T47D (cell line): ENCODE data around the gene CACNA1D.
A peak's percentile ranks its signal among the peaks of the same experiment; 100 is the strongest.

Experiments
- DNase-seq, 2 experiments: peaks; one replicate each; pipeline versions ENCODE4 v3.0.0 to v3.0.0-alpha.2; 2011 to 2012; ENCODE audit warnings: low read depth in 1 of 2, low spot score in 1 of 2
- JUND ChIP-seq: IDR thresholded peaks from 2 replicates; pipeline ENCODE4 v1.6.1; 2012; ENCODE audit warnings: low read depth
- in situ Hi-C: cut with HindIII; loops from 2 replicates; pipeline ENCODE4 v1.10.0; 2016; ENCODE audit warnings: low sequenced_read_pairs, low pct_unique_long_range_greater_than_20kb

Gene CACNA1D

DNA sequence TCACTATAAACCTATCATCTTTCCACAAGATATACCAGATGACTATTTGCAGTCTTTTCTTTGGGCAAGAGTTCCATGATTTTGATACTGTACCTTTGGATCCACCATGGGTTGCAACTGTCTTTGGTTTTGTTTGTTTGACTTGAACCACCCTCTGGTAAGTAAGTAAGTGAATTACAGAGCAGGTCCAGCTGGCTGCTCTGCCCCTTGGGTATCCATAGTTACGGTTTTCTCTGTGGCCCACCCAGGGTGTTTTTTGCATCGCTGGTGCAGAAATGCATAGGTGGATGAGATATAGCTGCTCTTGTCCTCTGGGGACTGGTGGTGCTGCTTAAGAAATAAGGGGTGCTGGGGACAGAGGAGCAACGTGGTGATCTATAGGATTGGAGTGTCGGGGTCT lies 318.0 kb downstream of the CACNA1D start:
- DNase-seq, result peak in 1 of 2 experiments; percentile 10
- in situ Hi-C loops, result no loop called here
- no peak for TF ChIP-seq JUND

DNA sequence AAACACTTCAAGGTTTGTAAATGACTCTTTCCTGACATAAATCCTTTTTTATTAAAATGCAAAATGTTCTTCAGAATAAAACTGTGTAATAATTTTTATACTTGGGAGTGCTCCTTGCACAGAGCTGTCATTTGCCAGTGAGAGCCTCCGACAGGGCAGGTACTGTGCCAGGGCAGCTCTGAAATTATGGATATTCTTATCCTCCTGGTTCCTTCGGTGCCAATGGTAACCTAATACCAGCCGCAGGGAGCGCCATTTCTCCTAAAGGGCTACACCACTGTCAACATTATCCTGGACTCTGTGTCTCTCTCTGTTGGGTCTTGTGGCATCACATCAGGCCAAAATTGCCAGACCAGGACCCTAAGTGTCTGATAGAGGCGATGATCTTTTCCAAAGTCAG lies 318.8 kb downstream of the CACNA1D start:
- DNase-seq, result no peak
- no peak for TF ChIP-seq JUND
- in situ Hi-C loops, result no loop called here

DNA sequence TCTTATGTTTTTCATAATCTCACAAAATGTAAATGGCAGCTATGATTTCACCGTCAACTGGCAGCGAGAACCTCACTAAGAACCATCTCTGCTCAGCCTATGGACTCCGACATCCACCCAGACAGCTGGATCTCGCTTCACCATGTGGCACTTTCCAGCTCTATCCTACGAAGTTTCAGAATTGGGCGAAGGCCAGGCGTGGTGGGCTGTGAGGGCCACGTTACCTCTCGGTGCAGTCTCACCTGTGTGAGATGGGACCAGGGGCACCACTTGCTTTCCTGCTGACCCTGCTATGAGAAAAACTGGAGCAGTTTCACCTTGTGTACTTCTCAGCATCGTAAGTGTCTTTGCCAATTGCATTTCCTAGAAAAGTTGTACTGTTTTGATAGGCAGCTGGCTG lies 319.5 kb downstream of the CACNA1D start:
- no peak for TF ChIP-seq JUND
- no peak for DNase-seq
- in situ Hi-C loops, result no loop called here

DNA sequence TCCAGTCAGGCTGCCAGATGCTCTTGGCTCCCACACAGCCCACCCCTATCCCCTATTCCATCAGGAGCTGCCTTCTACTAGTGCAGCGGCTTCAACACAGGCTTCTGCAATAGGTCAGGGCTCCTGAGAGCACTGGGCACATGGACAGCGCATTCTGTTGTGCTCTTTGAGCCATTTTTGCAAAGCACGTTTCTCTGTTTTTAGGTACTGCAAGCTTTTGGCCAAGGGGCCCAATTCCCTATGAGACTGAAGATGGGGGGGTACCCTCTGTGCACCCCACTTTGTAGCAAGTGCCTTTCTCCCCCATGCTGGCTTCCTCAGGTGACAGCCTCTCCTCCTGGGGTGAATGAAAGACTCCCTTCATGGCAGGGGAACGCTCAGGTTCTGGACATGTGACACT lies 320.7 kb downstream of the CACNA1D start:
- in situ Hi-C loops, result no loop called here
- no peak for TF ChIP-seq JUND
- DNase-seq, result no peak

DNA sequence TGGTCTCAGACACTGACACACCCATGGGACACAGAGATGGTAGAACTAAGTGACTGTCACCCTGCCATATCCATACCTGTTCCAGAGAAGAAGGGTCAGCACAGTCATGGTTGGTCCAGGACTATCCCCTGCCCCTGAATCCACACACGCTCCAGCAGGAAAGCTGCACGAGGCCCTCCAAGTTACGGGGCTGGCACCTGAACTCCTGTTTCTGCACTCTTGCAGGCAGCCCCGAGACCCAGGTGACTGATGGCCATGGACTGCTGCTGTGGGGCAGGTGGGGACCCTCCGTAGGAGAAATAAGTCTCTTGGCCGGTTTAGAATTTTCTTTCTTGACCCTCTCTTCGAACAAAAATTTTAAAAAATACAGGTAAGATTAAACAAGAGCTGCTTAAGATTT lies 321.2 kb downstream of the CACNA1D start:
- no peak for TF ChIP-seq JUND

GRCh38 chr3:53816425-53816824 lies 322.0 kb downstream of the CACNA1D start:
- in situ Hi-C loops, result no loop called here
- no peak for DNase-seq
- no peak for TF ChIP-seq JUND

More for the DNA sequence above, 321.2 kb downstream of the CACNA1D start:
- DNase-seq, result no peak
- in situ Hi-C loops, result no loop called here

GRCh38 chr3:53817211-53817610 lies 322.8 kb downstream of the CACNA1D start:
- in situ Hi-C loops, result no loop called here
- no peak for TF ChIP-seq JUND
- DNase-seq, result no peak

- in situ Hi-C loops, result no loop called here
- TF ChIP-seq JUND, result no peak
These were observed 323.4 kb downstream of the CACNA1D start for GRCh38 chr3:53817809-53818208.

DNA sequence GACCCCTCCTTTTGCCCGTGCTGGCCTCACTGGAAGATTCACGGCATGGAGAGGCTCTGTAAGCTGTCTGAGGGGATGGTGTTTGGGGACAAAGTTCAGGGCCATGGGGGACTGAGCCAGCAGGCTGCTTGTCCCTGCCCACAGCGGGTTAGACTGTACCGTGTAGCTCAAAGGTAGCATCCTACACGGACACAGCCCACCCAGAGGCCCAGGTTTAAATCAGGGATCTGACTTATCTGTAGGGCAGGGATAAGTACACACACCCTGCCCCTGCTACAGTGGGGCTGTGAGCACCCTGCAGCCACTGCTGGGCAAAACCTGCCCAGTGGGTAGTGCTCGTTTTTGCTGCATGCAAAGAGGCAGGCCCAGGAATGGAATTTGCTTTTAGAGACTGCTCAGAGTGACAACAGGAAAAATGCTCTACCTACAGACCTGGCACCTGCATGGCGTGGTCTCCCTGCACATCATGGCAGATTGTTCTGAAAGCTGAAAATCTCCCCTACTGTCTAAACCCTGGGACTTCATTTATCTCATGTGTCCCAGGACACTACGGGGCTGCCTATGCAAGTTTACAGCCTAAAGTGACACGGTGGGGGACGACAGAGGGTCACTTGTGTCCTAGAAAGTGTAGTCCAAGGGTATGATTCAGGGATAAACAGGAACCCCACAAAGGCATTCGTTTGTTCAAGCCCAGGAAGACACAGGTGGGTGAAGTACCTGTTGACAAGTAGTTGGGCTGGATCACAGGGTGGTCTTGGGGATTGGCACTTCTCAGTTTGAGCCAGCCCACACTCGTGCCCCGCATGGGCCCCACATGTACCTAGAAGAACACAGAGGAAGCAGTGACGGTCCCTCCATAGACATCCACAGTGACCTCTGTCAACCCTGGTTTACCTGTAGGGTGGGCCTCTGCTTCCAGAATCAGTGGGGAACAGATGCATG lies 324.1 kb downstream of the CACNA1D start:
- TF ChIP-seq JUND, result no peak
- DNase-seq, result no peak
- in situ Hi-C loops, result no loop called here

More at GRCh38 chr3:53817809-53818208, 323.4 kb downstream of the CACNA1D start:
- no peak for DNase-seq

GRCh38 chr3:53819163-53819868 lies 324.9 kb downstream of the CACNA1D start:
- in situ Hi-C loops, result no loop called here

DNA sequence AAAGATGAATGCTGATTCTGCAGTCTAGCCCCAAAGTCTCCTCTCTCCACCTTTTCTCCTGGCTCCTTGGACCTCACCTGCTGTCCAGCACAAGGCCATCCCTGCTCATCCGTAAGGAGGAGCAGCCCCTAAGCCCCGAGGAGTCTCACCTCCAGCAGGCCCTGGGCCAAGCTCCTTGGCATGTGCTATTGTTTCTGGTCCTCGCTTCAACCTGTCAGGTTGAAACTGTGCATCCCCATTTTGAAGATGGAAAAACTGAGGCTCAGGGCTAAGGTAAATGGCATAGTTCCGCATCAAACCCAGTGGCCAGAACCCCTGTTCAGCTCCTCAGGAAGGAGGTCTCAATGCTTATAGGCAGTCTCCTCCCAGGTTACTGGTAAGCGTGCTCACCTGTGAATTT lies 325.7 kb downstream of the CACNA1D start:
- in situ Hi-C loops, result no loop called here
- TF ChIP-seq JUND, result no peak
- DNase-seq, result no peak

More at GRCh38 chr3:53819163-53819868, 324.9 kb downstream of the CACNA1D start:
- no peak for DNase-seq
- TF ChIP-seq JUND, result no peak

GRCh38 chr3:53820756-53821580 lies 326.6 kb downstream of the CACNA1D start:
- no peak for DNase-seq
- no peak for TF ChIP-seq JUND
- in situ Hi-C loops, result no loop called here
